DMS114 treated with DMSO at 0.1 percent for 48 hours (cell line): ENCODE measurements around the gene GTF2F2.
"Not testable (repeated sequence)": the region's sequence is repeated elsewhere in the genome, so short reads cannot be mapped to it uniquely, and the experiment has no call there.

Experiments
- DNase-seq: peaks from one replicate; lab custom pipeline; 2025; ENCODE audit not compliant: unreplicated experiment; lab: John Stamatoyannopoulos, UW

The GTF2F2 gene

GRCh38 chr13:45244736-45245135 lies 124.4 kb downstream of the GTF2F2 start:
- not testable (repeated sequence) for DNase-seq

- DNase-seq: no peak
These were observed 129.4 kb downstream of the GTF2F2 start for GRCh38 chr13:45249662-45250061.

DNA sequence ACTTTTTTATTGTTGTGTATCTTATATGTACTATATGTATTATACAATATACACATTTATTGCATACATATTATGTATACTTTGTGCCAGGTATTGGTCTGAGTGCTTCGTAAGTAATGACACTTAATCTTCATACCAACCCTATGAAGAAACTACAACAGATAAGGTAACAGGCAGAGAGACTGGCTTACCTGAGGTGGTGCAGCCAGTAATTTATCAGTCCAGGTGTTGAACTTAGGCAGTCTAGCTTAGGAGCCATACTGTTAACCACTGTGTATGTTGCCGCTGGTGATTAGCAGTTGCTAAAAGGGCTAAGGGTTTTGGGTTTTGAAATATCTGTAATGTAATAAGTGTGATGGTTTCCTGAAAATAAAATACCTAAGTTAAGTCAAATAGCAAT lies 134.1 kb downstream of the GTF2F2 start:
- no peak for DNase-seq

- DNase-seq: no peak
These were observed 135.1 kb downstream of the GTF2F2 start for GRCh38 chr13:45255247-45255987.

GRCh38 chr13:45256254-45256653 lies 135.9 kb downstream of the GTF2F2 start:
- DNase-seq: no peak

- DNase-seq: no peak
These were observed 137.5 kb downstream of the GTF2F2 start for GRCh38 chr13:45257638-45258333.

DNA sequence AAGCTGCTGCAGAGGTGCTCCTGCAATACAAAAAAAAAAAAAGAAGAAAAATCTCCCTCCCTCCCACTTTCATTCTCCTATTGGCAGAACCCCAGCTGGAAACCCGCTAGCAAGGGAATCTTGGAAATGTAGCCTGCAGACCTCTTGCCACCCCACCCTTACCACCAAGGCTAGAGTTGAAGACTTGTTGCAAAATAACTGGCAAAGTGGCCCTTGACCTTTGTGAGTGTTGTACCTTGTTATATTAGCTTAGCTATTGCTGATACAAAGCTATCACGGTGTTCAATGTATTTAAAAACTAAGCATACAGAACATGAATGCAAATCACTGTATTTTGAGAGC lies 138.0 kb downstream of the GTF2F2 start:
- DNase-seq: no peak

GRCh38 chr13:45267215-45267614 lies 146.9 kb downstream of the GTF2F2 start:
- no peak for DNase-seq

- DNase-seq: no peak
These were observed 148.9 kb downstream of the GTF2F2 start for GRCh38 chr13:45269204-45269603.

DNA sequence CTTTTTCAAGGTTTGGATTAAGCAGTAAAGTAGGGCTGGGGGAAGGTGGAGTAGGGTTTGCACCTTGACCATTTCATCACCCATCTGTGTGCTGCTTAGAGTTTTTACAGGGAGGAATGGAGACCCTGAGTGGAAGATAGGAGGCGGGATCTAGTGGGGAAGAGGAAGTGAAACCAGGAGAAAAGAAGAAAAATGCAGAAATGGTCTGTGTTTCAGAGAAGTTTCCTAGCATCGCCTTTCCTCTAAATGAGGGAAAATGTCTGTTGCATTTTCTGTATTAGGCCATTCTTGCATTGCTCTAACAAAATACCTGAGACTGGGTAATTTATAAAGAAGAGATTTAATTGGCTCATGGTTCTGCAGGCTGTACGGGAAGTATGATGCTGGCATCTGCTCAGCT lies 156.6 kb downstream of the GTF2F2 start:
- DNase-seq: no peak

DNA sequence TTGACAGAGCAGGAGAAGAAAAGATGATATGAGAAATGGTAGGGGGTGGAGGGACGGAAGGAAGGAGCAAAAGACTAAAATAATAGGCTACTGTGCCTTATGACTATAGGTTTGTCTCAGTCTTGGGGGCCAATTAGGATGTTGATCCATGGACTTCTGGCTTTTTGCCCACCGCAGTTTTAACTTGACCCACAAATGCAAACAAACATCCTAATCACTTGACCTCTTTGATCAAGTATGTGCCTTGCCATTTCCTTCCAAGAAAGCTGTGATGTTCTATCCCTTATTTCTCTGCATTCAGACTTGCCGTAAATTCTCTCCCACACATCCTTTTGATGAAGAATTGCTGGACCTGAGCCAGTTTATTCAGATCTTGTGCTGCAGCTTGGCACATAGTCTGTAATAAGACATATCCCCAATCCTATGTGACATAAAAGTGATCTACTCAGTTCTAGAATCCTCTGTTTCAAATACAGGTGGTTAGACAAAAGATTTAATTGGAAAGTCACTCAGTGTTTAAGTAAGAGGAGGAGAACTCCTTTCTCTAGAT lies 157.9 kb downstream of the GTF2F2 start:
- no peak for DNase-seq

GRCh38 chr13:45280011-45280410 lies 159.7 kb downstream of the GTF2F2 start:
- no peak for DNase-seq

DNA sequence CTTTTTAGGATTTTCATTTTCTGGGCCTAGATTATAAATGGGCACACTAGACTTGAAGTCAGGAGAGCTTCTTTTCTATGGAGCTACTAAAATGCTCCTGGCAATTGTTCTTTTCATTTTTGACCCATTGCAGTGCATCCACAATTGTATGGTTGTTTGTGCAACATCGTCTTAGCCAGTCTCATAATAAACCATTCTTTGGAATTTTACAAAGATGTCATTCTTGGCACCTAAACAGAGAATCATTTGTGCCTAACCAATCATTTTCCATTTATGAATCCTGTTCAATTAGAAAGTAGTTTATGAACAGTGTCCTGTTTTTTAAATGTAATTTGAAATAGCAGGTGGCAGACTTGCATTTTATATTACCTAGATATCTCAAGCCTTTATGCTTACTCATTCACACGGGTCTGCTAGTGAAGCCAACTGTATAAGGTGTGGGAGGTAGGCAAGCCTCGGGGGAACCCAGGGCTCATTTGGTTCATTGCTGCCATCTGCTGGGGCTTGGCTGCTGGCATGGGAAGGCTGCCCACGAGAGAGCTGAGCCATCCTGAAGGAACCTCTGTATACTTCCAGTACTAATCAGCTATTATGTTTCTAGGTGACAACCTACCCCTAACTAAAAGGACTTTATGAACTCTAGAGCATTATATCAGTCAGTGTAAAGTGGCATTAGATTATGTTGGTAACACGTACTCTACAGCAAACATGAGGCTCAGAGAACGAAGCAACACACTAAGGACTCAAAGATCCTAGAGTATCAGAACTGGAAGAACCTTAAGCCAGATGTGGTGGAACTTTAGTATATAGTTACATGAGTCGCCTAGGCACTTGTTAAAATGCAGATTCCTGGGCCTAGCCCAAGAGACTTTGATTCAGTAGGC lies 160.7 kb downstream of the GTF2F2 start:
- DNase-seq: peak; percentile 13

DNA sequence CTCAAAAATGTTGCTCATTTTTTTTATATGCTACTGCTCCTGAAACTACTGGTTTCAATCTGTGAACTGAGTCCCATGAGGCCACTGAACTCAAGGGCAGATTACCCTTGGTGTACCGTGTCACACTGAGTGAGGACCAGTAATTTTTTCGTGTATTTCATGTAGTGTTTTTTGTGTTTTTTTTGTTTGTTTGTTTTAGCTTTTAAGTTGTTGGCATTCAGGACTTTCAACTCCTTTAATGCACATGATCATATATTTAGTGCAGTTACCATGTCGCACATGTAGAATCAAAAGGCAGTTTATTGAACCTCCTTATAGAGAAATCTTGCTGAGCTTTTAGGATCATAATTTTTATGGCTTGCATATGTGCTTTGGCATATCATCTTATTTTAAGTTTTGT lies 162.7 kb downstream of the GTF2F2 start:
- DNase-seq: no peak

DNA sequence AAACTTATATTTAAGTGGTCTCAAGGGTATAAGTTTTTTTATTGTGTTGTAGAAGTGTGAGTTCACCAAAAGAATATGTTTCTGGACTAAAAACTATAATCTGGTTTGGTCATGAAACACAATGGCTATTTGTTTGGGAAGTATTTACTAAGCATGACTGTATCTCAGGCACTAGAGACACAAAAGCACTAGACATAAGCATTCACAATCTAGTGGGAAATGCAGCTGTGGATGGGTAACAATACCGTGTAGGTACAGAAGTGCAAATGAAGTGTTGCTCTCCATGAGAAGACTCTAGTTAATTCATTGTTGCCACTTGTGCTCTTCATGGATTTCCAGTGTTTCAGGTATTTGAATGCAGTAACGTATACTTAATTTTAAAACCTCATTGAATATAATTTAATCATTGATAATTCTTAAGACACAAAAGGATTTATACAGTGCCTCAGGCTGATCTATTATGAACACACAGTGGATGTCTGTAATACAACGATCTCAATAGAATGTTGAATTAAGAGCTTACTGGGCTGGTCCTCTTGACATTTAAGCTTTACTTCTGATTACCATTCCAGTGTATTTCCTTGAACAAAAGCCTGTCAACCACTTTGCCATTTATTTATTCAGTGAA lies 169.7 kb downstream of the GTF2F2 start:
- no peak for DNase-seq

- DNase-seq: no peak
These were observed 171.9 kb downstream of the GTF2F2 start for GRCh38 chr13:45292176-45292575.

GRCh38 chr13:45295536-45295935 lies 175.2 kb downstream of the GTF2F2 start:
- no peak for DNase-seq

GRCh38 chr13:45296259-45296658 lies 175.9 kb downstream of the GTF2F2 start:
- no peak for DNase-seq

DNA sequence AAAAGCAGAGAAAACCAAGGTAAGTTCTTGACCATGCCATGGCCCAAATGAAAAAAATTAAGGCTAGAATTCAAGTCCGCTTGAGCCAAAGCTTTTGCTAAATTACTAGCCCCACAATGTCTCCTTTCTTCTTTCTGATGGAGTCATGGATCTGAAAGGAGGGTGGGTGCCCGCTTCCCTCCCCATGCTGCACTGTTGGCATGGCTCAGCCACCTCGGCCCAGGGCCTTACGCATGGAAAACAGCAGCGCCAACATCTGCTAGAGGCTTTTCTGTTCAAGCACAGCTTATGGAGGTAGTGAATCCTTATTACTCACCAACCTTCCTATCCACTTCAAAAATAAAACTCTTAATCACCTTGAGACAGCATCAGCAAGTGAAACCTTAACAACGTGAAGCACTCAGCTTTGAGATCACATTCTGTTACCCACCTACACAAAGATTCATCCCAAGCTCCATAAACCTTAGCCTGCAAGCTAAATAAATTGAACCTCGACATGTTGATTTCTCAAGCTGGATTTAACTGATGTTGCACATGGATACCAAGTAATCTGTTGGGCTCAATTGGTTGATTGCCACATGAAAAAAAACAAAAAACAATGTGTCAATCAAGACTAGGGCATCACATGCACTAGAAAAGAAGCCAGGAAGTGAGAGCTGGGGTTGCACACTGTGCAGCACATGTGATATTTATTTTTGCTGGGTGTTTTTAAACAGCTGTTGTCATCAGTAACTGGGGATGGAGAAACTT lies 177.3 kb downstream of the GTF2F2 start:
- no peak for DNase-seq

DNA sequence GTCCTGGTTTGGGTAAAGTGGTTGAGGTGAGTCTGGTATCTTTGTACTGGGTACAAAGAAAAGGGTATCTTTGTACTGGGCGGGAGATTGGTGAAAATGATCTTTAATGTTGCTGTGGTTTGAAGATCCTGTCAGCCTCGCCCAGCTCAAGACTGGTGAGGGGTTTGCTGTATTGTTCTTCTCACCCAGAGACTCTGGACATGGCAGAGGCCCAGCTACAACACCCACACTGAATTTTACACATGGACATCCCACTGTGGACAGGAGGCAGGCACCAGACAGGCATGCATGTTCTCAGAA lies 177.8 kb downstream of the GTF2F2 start:
- DNase-seq: no peak

DNA sequence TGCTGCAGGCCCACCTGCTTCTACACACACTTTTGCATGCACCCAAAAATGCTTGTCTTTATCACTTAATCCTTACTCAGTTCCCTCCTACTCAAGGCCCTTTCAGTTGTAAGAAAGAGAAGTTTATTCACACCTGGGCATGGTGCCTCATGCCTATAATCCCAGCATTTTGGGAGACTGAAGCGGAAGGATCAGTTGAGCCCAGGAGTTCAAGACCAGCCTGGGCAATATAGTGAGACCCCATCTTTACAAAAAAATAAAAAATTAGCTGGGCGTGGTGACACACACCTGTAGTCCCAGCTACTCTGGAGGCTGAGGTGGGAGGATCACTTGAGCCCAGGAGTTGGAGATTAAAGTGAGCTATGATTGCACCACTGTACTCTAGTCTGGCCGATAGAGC lies 178.2 kb downstream of the GTF2F2 start:
- DNase-seq: not testable (repeated sequence)
